Measurements from ENCODE around the gene CELF2. TPM values are rescaled to one million over a fixed set of nuclear protein-coding genes. Genes with fewer than 3 reads are reported as not detected.

Gene CELF2
- total RNA-seq, 1 experiment from 2014 or later, result 28.7 TPM

DNA sequence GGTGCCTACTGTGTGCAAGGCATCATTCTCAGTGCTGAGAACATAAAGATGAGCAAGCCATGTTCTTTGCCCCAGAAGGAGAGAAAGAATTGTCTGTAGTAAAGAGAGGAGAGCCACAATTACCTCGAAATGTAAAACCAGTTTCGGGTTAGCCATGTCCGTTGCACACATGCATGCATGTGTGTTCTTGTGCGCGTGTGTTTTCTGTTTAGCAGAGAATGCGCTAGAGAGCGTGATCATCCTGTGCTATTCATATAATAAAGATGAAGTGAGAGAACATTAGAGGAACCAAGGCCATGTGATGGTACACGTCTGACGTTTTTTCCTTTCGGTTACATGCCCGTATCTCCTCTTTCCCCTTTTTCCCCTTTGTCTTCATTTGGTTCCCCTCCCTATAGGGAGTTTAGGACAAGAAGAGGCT is 158.2 kb downstream of the CELF2 start:
- TF ChIP-seq, protein P1, sequence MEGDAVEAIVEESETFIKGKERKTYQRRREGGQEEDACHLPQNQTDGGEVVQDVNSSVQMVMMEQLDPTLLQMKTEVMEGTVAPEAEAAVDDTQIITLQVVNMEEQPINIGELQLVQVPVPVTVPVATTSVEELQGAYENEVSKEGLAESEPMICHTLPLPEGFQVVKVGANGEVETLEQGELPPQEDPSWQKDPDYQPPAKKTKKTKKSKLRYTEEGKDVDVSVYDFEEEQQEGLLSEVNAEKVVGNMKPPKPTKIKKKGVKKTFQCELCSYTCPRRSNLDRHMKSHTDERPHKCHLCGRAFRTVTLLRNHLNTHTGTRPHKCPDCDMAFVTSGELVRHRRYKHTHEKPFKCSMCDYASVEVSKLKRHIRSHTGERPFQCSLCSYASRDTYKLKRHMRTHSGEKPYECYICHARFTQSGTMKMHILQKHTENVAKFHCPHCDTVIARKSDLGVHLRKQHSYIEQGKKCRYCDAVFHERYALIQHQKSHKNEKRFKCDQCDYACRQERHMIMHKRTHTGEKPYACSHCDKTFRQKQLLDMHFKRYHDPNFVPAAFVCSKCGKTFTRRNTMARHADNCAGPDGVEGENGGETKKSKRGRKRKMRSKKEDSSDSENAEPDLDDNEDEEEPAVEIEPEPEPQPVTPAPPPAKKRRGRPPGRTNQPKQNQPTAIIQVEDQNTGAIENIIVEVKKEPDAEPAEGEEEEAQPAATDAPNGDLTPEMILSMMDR (conservative IDR thresholded peaks at IDR 0.05), result no peak
- Histone ChIP-seq H3K4me2 (ENCODE audit: insufficient read depth, insufficient read length, low read length) (no peak overlapping the region), H3K9ac (ENCODE audit: extremely low read depth, insufficient read length, low read length) (no peak overlapping the region), H3K56ac (ENCODE audit: insufficient read length, low read depth, low read length) (no peak overlapping the region), H4K5ac (ENCODE audit: insufficient read length, low read depth, low read length) (no peak overlapping the region), H2BK120ac (ENCODE audit: low read depth, low read length, poor library complexity, severe bottlenecking) (no peak overlapping the region), H3K79me2 (ENCODE audit: insufficient read depth, low read length) (no peaks in the 10 kb centered on the region), H2BK12ac (ENCODE audit: insufficient read length, low read depth, low read length) (no peak overlapping the region), H3K4me1 (ENCODE audit: insufficient read depth, low read length) (peaks cover 4% of the 10 kb centered on the region; the same call in 1 of the 2 replicates), H2AFZ (ENCODE audit: low read length) (no peak overlapping the region), H2BK20ac (ENCODE audit: low read depth, low read length, poor library complexity, severe bottlenecking) (no peak overlapping the region), H3K27ac (ENCODE audit: insufficient read length, low read depth, low read length) (no peak overlapping the region), H3K23ac (ENCODE audit: insufficient read length, low read depth, low read length) (no peak overlapping the region), H2AK5ac (ENCODE audit: insufficient read length, low read length) (no peak overlapping the region), H3K79me1 (ENCODE audit: insufficient read depth, low read depth, low read length, poor library complexity, severe bottlenecking) (no peaks in the 10 kb centered on the region), H3K4ac (ENCODE audit: low read depth, low read length) (no peak overlapping the region), H3K14ac (ENCODE audit: insufficient read depth, low read length) (no peak overlapping the region), H4K8ac (replicated peaks; ENCODE audit: insufficient read length, low read depth, low read length) (no peak overlapping the region), H4K20me1 (ENCODE audit: control insufficient read depth, insufficient read depth, insufficient read length) (no peaks in the 10 kb centered on the region), H3K18ac (ENCODE audit: insufficient read length, low read depth, low read length) (no peak overlapping the region), H3K9me3 (ENCODE audit: control insufficient read depth, low read depth, low read length) (no peaks in the 10 kb centered on the region), H3T11ph (ENCODE audit: low read length) (no peak overlapping the region), H2BK15ac (ENCODE audit: low read depth, low read length) (no peak overlapping the region), H2BK5ac (ENCODE audit: insufficient read length, low read length) (no peak overlapping the region), H3K23me2 (ENCODE audit: insufficient read length, low read depth, low read length, poor library complexity, severe bottlenecking) (no peaks in the 10 kb centered on the region), H3K27me3 (ENCODE audit: insufficient read depth, low read length) (no peaks in the 10 kb centered on the region), H4K91ac (ENCODE audit: insufficient read length, low read depth, low read length) (no peak overlapping the region)
- H3K4me3 Mint-ChIP-seq, result no peak overlapping the region
- no CpG with 5 or more reads among the region's 11 CpGs for WGBS (ENCODE audit: extremely low coverage, insufficient read length, low lambda C conversion rate)
- H3K4me1 Mint-ChIP-seq, result peaks cover 6 to 11% of the 10 kb centered on the region in 2 experiments
- H3K9me3 Mint-ChIP-seq, result no peaks in the 10 kb centered on the region
- DNase-seq, result no peak
- peaks cover 0 to 9% (median 0%) of the 10 kb centered on the region in 3 experiments; a peak in 4 of 7 replicates for H3K36me3 Mint-ChIP-seq (ENCODE audit: insufficient read depth in 1 of 3, low read depth in 3 of 3)
- H3K27me3 Mint-ChIP-seq (ENCODE audit: low read depth), result no peaks in the 10 kb centered on the region; the same call in 1 of the 2 replicates
- peak overlapping the region in 1 of 3 experiments; percentile 50; a peak in 1 of 7 replicates for H3K27ac Mint-ChIP-seq
